Calu3 (cell line): Measurements from ENCODE around the gene CLCF1. TPM values are rescaled to one million over a fixed set of nuclear protein-coding genes. Genes with fewer than 3 reads are reported as not detected.

Source experiments
- BruUV-seq: library from RNA; stranded (reverse); fragments of 400-500 nt; replicated peaks from 2 replicates; lab custom pipeline; 2021; lab: Mats Ljungman, UMichigan
- CTCF ChIA-PET: fragments of 300-600 bp; sonication (Branson Sonifier 250); formaldehyde crosslinking; loops from one replicate; lab custom pipeline; 2022; ENCODE audit warnings: antibody characterized with exemption; lab: Charles Lee
- DNase-seq: peaks from one replicate; pipeline ENCODE4 v3.0.0; 2022
- H3K27ac Mint-ChIP-seq: one replicate; pipeline ENCODE4 v1.8.0; 2022; ENCODE audit warnings: mixed read lengths; ENCODE audit not compliant: unreplicated experiment
- H3K27me3 Mint-ChIP-seq: one replicate; pipeline ENCODE4 v1.8.0; 2022; ENCODE audit warnings: mixed read lengths; ENCODE audit not compliant: unreplicated experiment
- H3K36me3 Mint-ChIP-seq: one replicate; pipeline ENCODE4 v1.8.0; 2022; ENCODE audit warnings: mild to moderate bottlenecking, moderate library complexity, mixed read lengths; ENCODE audit not compliant: insufficient read depth, unreplicated experiment
- H3K4me1 Mint-ChIP-seq: one replicate; pipeline ENCODE4 v1.8.0; 2022; ENCODE audit warnings: mild to moderate bottlenecking, low read depth, mixed read lengths; ENCODE audit not compliant: unreplicated experiment
- H3K4me3 Mint-ChIP-seq: one replicate; pipeline ENCODE4 v1.8.0; 2022; ENCODE audit warnings: mild to moderate bottlenecking, low read depth, moderate library complexity, mixed read lengths; ENCODE audit not compliant: unreplicated experiment
- H3K9me3 Mint-ChIP-seq: one replicate; pipeline ENCODE4 v1.8.0; 2022; ENCODE audit warnings: low read depth, mixed read lengths; ENCODE audit not compliant: unreplicated experiment
- CTCF ChIP-seq: fragments of 200-600 bp; IDR thresholded peaks from one replicate; pipeline ENCODE4 v1.8.0; 2022; ENCODE audit warnings: antibody characterized with exemption; ENCODE audit not compliant: unreplicated experiment
- intact Hi-C: fragments of 100-400 bp; cut with micrococcal nuclease; formaldehyde crosslinking; loops from one replicate; pipeline ENCODE4 v1.10.0; 2022; ENCODE audit not compliant: unreplicated experiment
- total RNA-seq: library from RNA; stranded (reverse); gene quantifications from 2 replicates; pipeline ENCODE4 v1.2.3, GENCODE V29; 2022

CLCF1 gene
- total RNA-seq, 1 experiment from 2014 or later, result 7.5 TPM

GRCh38 chr11:67376063-67376820 is 2.8 kb upstream of the CLCF1 start:
- no peaks in the 10 kb centered on the region for H3K9me3 Mint-ChIP-seq
- DNase-seq, result no peak
- CTCF ChIA-PET, result interaction anchor here (0.6 to 3.3 kb wide), 5 partner anchors 19 to 45 kb away, joined by 3 to 30 read pairs (median 6); no protein-coding TSS in a partner anchor
- peaks cover 56% of the 10 kb centered on the region for H3K4me1 Mint-ChIP-seq
- BruUV-seq, result no TSS peak
- H3K4me3 Mint-ChIP-seq, result no peak overlapping the region
- TF ChIP-seq CTCF, result no peak
- H3K36me3 Mint-ChIP-seq, result peaks cover 48% of the 10 kb centered on the region
- H3K27ac Mint-ChIP-seq, result peak overlapping the region; percentile 75
- no peaks in the 10 kb centered on the region for H3K27me3 Mint-ChIP-seq
- intact Hi-C loops, result no loop called here

- Mint-ChIP-seq H3K27ac (peak overlapping the region; percentile 75), H3K4me1 (peaks cover 56% of the 10 kb centered on the region), H3K27me3 (no peaks in the 10 kb centered on the region), H3K9me3 (no peaks in the 10 kb centered on the region), H3K4me3 (peak overlapping the region; percentile 71), H3K36me3 (peaks cover 49% of the 10 kb centered on the region)
- BruUV-seq, result no TSS peak
- no peak for TF ChIP-seq CTCF
- CTCF ChIA-PET, result interaction anchor here (0.6 to 3.3 kb wide), 8 partner anchors 13 to 187 kb away, joined by 3 to 30 read pairs (median 5); no protein-coding TSS in a partner anchor
- DNase-seq, result no peak
- intact Hi-C loops, result no loop called here
Measured at GRCh38 chr11:67375320-67376055, 2.1 kb upstream of the CLCF1 start.

- H3K4me1 Mint-ChIP-seq, result peaks cover 54% of the 10 kb centered on the region
- H3K27me3 Mint-ChIP-seq, result no peaks in the 10 kb centered on the region
Measured at GRCh38 chr11:67374571-67375281, 1.3 kb upstream of the CLCF1 start.

More at GRCh38 chr11:67374571-67375281, 1.3 kb upstream of the CLCF1 start:
- no peak for TF ChIP-seq CTCF
- no peak for DNase-seq
- TSS peak; percentile 83 for BruUV-seq
- H3K4me3 Mint-ChIP-seq, result peak overlapping the region; percentile 71
- H3K9me3 Mint-ChIP-seq, result no peaks in the 10 kb centered on the region
- CTCF ChIA-PET, result interaction anchor here (0.5 to 3.3 kb wide), 15 partner anchors 10 to 186 kb away, joined by 3 to 33 read pairs (median 5); partner anchors contain the start of genes POLD4 and RAD9A
- H3K36me3 Mint-ChIP-seq, result peaks cover 51% of the 10 kb centered on the region
- intact Hi-C loops, result loop anchor here (1.0 kb wide), 1 partner anchor 20 kb away; no protein-coding TSS in a partner anchor
- peak overlapping the region; percentile 75 for H3K27ac Mint-ChIP-seq
